Liver (tissue), 9 donors: ENCODE results near the gene SMG5. TPM values are rescaled to one million over a fixed set of nuclear protein-coding genes. Genes with fewer than 3 reads are reported as not detected.
A peak's percentile ranks its signal among the peaks of the same experiment; 100 is the strongest.
"Not testable (repeated sequence)": the region's sequence is repeated elsewhere in the genome, so short reads cannot be mapped to it uniquely, and the experiment has no call there.

Experiments
- DNase-seq: peaks from one replicate; pipeline ENCODE4 v3.0.0-alpha.2; 2017; ENCODE audit warnings: low spot score
- H3K27ac ChIP-seq, 2 donors: one replicate each; pipeline ENCODE4 v1.7.0; 2013; ENCODE audit warnings: inconsistent platforms in 2 of 2, low read length in 2 of 2, control low read depth in 1 of 2, low read depth in 1 of 2, mild to moderate bottlenecking in 1 of 2
- H3K27me3 ChIP-seq, 4 donors: one replicate each; pipeline versions ENCODE4 v1.6.1 to v1.7.0; 2013; ENCODE audit warnings: low read length in 3 of 4, inconsistent platforms in 1 of 4, mild to moderate bottlenecking in 1 of 4, moderate library complexity in 1 of 4; ENCODE audit not compliant: control insufficient read depth in 4 of 4, insufficient read depth in 4 of 4
- H3K36me3 ChIP-seq, 4 donors: one replicate each; pipeline versions ENCODE4 v1.6.1 to v1.7.0; 2013; ENCODE audit warnings: low read length in 3 of 4, mild to moderate bottlenecking in 3 of 4, low read depth in 1 of 4, moderate library complexity in 1 of 4; ENCODE audit not compliant: control insufficient read depth in 4 of 4, insufficient read depth in 3 of 4
- H3K4me1 ChIP-seq, 4 donors: one replicate each; pipeline versions ENCODE4 v1.6.1 to v1.7.0; 2013; ENCODE audit warnings: low read length in 3 of 4, mild to moderate bottlenecking in 3 of 4, moderate library complexity in 1 of 4; ENCODE audit not compliant: control insufficient read depth in 4 of 4, insufficient read depth in 4 of 4
- H3K4me3 ChIP-seq, 3 donors: one replicate each; pipeline versions ENCODE4 v1.6.1 to v1.7.0; 2013; ENCODE audit warnings: low read length in 3 of 3, control low read depth in 1 of 3, low read depth in 1 of 3, mild to moderate bottlenecking in 1 of 3
- H3K9ac ChIP-seq, 2 donors: one replicate each; pipeline ENCODE4 v1.7.0; 2013; ENCODE audit warnings: low read length in 2 of 2, mild to moderate bottlenecking in 2 of 2, moderate library complexity in 2 of 2, control low read depth in 1 of 2, low read depth in 1 of 2
- H3K9me3 ChIP-seq, 4 donors: one replicate each; pipeline versions ENCODE4 v1.6.1 to v1.7.0; 2013; ENCODE audit warnings: low read length in 3 of 4; ENCODE audit not compliant: control insufficient read depth in 4 of 4
- ATF3 ChIP-seq: IDR thresholded peaks from 2 replicates; pipeline ENCODE4 v1.6.1; 2016; ENCODE audit warnings: antibody characterized with exemption
- CTCF ChIP-seq: fragments of 150-350 bp; IDR thresholded peaks from 2 replicates; pipeline ENCODE4 v1.5.1; 2017; ENCODE audit warnings: improper control_type of control experiment, low read depth, low read length; ENCODE audit not compliant: missing input control
- EGR1 ChIP-seq, 2 donors: IDR thresholded peaks; 2 replicates each; pipeline ENCODE4 v1.6.1; 2016 to 2018; ENCODE audit warnings: antibody characterized with exemption in 2 of 2, low read depth in 2 of 2
- FOXA1 ChIP-seq: IDR thresholded peaks from 2 replicates; pipeline ENCODE4 v1.6.1; 2016; ENCODE audit warnings: antibody characterized with exemption
- FOXA2 ChIP-seq: IDR thresholded peaks from 2 replicates; pipeline ENCODE4 v1.6.1; 2016; ENCODE audit warnings: antibody characterized with exemption
- GABPA ChIP-seq, 2 donors: IDR thresholded peaks in 1 of 2; conservative IDR thresholded peaks in 1 of 2; 2 replicates each; pipeline ENCODE4 v1.6.1; 2016; ENCODE audit warnings: antibody characterized with exemption in 2 of 2, mild to moderate bottlenecking in 1 of 2, moderate library complexity in 1 of 2
- HNF4A ChIP-seq, 2 donors: conservative IDR thresholded peaks; 2 replicates each; pipeline ENCODE4 v1.6.1; 2016; ENCODE audit warnings: antibody characterized with exemption in 2 of 2, mild to moderate bottlenecking in 2 of 2
- HNF4G ChIP-seq: IDR thresholded peaks from 2 replicates; pipeline ENCODE4 v1.6.1; 2016; ENCODE audit warnings: antibody characterized with exemption
- JUND ChIP-seq, 2 donors: IDR thresholded peaks; 2 replicates each; pipeline ENCODE4 v1.6.1; 2016; ENCODE audit warnings: antibody characterized with exemption in 2 of 2
- MAX ChIP-seq: IDR thresholded peaks from 2 replicates; pipeline ENCODE4 v1.6.1; 2016; ENCODE audit warnings: antibody characterized with exemption
- NR2F2 ChIP-seq: IDR thresholded peaks from 2 replicates; pipeline ENCODE4 v1.6.1; 2016; ENCODE audit warnings: antibody characterized with exemption
- RAD21 ChIP-seq, 2 donors: IDR thresholded peaks; 2 replicates each; pipeline ENCODE4 v1.6.1; 2016; ENCODE audit warnings: antibody characterized with exemption in 2 of 2, mild to moderate bottlenecking in 2 of 2
- REST ChIP-seq: IDR thresholded peaks from 2 replicates; pipeline ENCODE4 v1.6.1; 2016; ENCODE audit warnings: antibody characterized with exemption, mild to moderate bottlenecking
- RXRA ChIP-seq, 2 donors: IDR thresholded peaks; 2 replicates each; pipeline ENCODE4 v1.6.1; 2017 to 2018; ENCODE audit warnings: antibody characterized with exemption in 2 of 2, mild to moderate bottlenecking in 1 of 2
- SP1 ChIP-seq: IDR thresholded peaks from 2 replicates; pipeline ENCODE4 v1.6.1; 2018; ENCODE audit warnings: antibody characterized with exemption, mild to moderate bottlenecking
- TAF1 ChIP-seq: conservative IDR thresholded peaks from 2 replicates; pipeline ENCODE4 v1.6.1; 2016; ENCODE audit warnings: antibody characterized with exemption, mild to moderate bottlenecking
- YY1 ChIP-seq: IDR thresholded peaks from 2 replicates; pipeline ENCODE4 v1.6.1; 2016; ENCODE audit warnings: antibody characterized with exemption, mild to moderate bottlenecking
- ZBTB33 ChIP-seq: IDR thresholded peaks from 2 replicates; pipeline ENCODE4 v1.6.1; 2016; ENCODE audit warnings: antibody characterized with exemption
- WGBS: extraction: QIAGEN DNeasy Blood & Tissue Kit; methylation state at CpG from one replicate; pipeline ENCODE4 v1.1.7; 2013; 5-methylcytosine and 5-hydroxymethylcytosine counted together
- polyA plus RNA-seq, 2 donors: library from polyadenylated mRNA; stranded (reverse) in 1 of 2; unstranded in 1 of 2; fragments of 200-250 nt in 1 of 2; fragments of >200 nt in 1 of 2; fragmentation: Nextera tagmentation in 1 of 2; extraction: Ambion mirVana in 1 of 2; gene quantifications; one replicate each; pipeline versions ENCODE4 v1.2.1 to v1.2.3, GENCODE V29; 2013 to 2015
- total RNA-seq, 2 donors: library from RNA; depleted of rRNA; stranded (reverse); fragments of >200 nt; gene quantifications; one replicate each; pipeline ENCODE4 v1.2.3, GENCODE V29; 2014
- donor health status: healthy.
- donor health status: healthy.
- donor health status: healthy.
- donor health status: healthy.
- donor health status: healthy.

The SMG5 gene
- total RNA-seq (10 to 100 TPM; 30.3 to 59.1 TPM), polyA plus RNA-seq (10 to 100 TPM; 22.9 to 41.1 TPM)

GRCh38 chr1:156282479-156283222 is at the start of gene SMG5:
SMG5 (minus strand) TSS chr1:156282825; CDS start chr1:156282680, 145 bp downstream.
- under 1% methylated on average over 50 of the region's 50 CpGs for WGBS
- Histone ChIP-seq H3K4me1 (peaks cover 7 to 52% (median 34%) of the 10 kb centered on the region in 4 donors), H3K36me3 (peaks cover 4 to 15% (median 11%) of the 10 kb centered on the region in 4 donors), H3K9me3 (no peaks in the 10 kb centered on the region), H3K27ac (peak within 1 kb of the TSS; percentile 95 to 98), H3K9ac (peak within 1 kb of the TSS; percentile 80 to 98), H3K4me3 (peak within 1 kb of the TSS; percentile 82 to 99 (median 96)), H3K27me3 (no peaks in the 10 kb centered on the region)
- peak; percentile 90 for DNase-seq
- TF ChIP-seq ATF3 (peak; percentile 47), YY1 (peak; percentile 99), ZBTB33 (peak; percentile 99), MAX (peak; percentile 79), SP1 (peak; percentile 81), TAF1 (peak; percentile 36), NR2F2 (no peak), EGR1 (IDR thresholded peaks at IDR 0.05; ENCODE audit: low read depth in 2 of 2) (peak in 1 of 2 donors; percentile 31), HNF4G (peak; percentile 32), HNF4A (conservative IDR thresholded peaks at IDR 0.05) (peak; percentile 60 to 75), RAD21 (IDR thresholded peaks at IDR 0.05) (peak; percentile 20 to 36), REST (peak; percentile 57), GABPA (IDR thresholded peaks at IDR 0.05 in 1 of 2, conservative IDR thresholded peaks at IDR 0.05 in 1 of 2) (peak; percentile 70 to 91), JUND (IDR thresholded peaks at IDR 0.05) (peak; percentile 30 to 70), FOXA2 (no peak), RXRA (IDR thresholded peaks at IDR 0.05) (peak; percentile 58 to 74), FOXA1 (peak; percentile 65), CTCF (no peak)

GRCh38 chr1:156323179-156323578 is 40.6 kb upstream of the SMG5 start:
- not testable (repeated sequence) for H3K9ac ChIP-seq, DNase-seq
- WGBS: 96% methylated on average over 9 of the region's 9 CpGs

More at GRCh38 chr1:156323179-156323578, 40.6 kb upstream of the SMG5 start:
- H3K27me3 ChIP-seq, H3K27ac ChIP-seq, H3K4me3 ChIP-seq, H3K4me1 ChIP-seq, H3K9me3 ChIP-seq: not testable (repeated sequence)
- H3K36me3 ChIP-seq: peaks cover 18 to 56% (median 48%) of the 10 kb centered on the region in 4 donors
